GM18951 (cell line): ENCODE data around the gene CNST.
"Not testable (repeated sequence)": the region's sequence is repeated elsewhere in the genome, so short reads cannot be mapped to it uniquely, and the experiment has no call there.

Source experiments
- POLR2A ChIP-seq: IDR thresholded peaks from 4 replicates; pipeline ENCODE4 v1.6.1; 2011; ENCODE audit warnings: mild to moderate bottlenecking; ENCODE audit not compliant: insufficient read length, insufficient read depth; ENCODE audit errors: extremely low read depth
- in situ Hi-C: fragments of 300-500 bp; cut with MboI; formaldehyde crosslinking; loops from one replicate; pipeline ENCODE4 v1.12.0; 2022; ENCODE audit warnings: low sequenced_read_pairs, mixed read lengths, inconsistent platforms; ENCODE audit not compliant: unreplicated experiment

The CNST gene

GRCh38 chr1:246631426-246631825 lies 65.2 kb downstream of the CNST start:
- TF ChIP-seq POLR2A, result no peak
- in situ Hi-C loops, result no loop called here

DNA sequence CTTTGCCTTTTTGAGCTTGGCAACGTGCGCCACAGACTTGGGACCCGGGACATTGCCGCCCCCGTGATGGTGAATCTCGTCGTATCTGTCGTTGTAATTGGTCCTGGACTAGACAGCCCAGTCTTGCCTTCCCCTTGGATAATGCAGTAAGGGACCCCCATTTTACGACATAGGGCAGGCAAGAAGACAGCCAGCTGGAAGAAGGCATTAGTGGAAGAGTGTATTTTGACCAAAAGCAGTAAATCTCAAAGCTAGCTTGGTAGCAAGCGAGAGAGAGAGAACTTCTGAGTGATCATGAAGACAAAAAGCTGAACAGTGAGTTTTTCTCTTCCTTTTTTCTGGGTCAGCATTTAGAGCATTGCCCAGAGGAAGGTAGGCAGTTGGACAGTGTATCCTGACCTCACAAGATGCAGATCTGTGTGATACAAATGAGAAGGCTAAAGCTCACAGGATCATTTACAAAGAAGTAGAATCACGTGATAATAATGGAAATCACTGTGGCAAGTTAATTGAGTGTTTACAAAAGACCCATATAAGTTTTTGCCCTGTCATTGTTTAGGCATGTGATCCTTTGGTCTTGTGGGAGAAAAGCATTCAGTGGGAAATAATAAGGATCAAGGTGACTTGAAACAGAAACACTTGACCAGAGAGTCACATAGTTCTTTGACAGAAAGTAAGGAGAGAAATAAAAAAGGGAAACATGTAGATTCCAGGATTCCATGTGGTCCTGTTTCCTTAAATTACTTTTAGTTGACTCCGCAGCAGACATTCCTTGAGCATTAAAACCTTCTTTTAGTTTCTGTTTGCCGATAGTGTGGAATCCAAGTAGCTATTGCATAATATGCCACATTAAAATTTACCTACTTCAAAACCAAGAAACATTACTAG lies 66.3 kb downstream of the CNST start:
- in situ Hi-C loops, result no loop called here
- TF ChIP-seq POLR2A, result no peak

DNA sequence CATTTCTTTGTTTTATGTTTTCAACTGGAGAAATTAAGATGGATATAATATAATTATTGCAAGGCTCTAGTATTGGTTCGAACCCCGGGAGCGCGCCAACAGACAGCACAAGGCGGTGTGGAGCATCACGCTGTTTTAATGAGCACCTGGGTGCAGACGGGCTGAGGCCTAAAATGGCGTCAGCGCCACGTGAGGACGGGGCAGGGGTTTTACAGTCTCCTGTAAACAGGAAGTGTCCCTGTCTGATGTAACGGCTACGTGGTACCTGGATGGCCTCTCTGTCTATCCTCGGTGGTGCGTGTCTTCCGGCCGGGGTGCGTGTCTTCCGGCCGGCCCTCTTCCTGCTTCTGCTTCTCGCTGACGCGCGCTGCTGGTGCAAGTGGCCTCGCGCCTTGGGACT lies 68.4 kb downstream of the CNST start:
- in situ Hi-C loops, result not testable (repeated sequence)

- in situ Hi-C loops, result no loop called here
- TF ChIP-seq POLR2A, result no peak
These were observed 72.8 kb downstream of the CNST start for GRCh38 chr1:246638941-246639655.

- in situ Hi-C loops, result no loop called here
- TF ChIP-seq POLR2A, result no peak
These were observed 73.5 kb downstream of the CNST start for GRCh38 chr1:246639732-246640131.

DNA sequence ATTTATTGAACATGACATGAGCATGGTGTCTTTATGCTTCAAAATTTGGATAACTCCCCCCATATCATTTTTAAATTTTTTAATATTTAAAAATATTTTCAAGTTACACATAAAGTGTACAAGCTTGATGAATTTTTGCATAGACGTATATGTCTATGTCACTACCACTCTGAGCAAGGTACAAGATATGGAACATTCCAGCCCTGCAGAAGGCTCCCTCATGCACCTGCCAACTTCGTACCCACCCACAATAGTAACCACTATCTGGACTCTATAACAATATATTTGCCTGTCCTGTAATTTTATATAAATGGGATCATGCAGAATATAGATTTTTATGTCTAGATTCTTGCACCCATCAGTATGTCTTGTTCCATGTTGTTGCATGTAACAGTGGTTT lies 74.5 kb downstream of the CNST start:
- in situ Hi-C loops, result no loop called here
- TF ChIP-seq POLR2A, result no peak

DNA sequence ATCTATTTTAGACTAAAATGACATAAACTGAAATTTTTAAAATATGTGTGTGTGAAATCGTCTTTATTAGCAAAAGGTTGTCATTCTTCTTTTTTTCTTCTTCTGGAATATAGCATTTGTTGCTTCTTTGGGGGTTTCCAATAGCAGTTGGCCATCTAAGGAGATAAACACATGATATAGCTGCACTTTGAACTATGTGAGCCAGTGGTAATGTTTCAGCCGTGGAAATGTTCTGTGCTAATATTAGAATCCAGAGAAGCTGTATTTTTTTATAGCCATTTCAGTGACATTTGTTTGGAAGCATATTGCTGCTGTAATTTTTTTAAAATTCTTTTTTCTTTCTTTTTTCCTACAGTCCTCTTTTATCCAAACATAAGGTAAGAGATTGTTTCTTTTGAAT lies 75.1 kb downstream of the CNST start:
- no peak for TF ChIP-seq POLR2A
- in situ Hi-C loops, result no loop called here

GRCh38 chr1:246642719-246643118 lies 76.5 kb downstream of the CNST start:
- no peak for TF ChIP-seq POLR2A
- in situ Hi-C loops, result no loop called here

DNA sequence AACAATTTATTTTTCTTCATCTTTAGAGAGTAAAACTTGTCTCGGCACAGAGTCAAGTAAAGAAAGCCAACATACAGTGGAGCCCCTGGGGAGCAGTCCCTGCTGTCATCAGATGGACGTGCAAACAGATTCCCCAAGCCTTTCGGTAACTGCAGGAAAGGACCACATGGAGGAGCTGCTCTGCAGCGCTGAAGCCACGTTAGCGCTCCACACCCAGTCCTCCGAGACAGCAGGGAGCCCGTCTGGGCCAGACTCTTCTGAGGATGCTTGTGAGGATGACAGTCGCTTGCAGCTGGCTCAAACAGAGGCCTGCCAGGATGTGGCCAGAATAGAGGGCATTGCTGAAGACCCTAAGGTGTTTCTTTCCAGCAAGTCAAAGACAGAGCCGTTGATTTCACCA lies 80.9 kb downstream of the CNST start:
- TF ChIP-seq POLR2A, result no peak
- in situ Hi-C loops, result no loop called here

DNA sequence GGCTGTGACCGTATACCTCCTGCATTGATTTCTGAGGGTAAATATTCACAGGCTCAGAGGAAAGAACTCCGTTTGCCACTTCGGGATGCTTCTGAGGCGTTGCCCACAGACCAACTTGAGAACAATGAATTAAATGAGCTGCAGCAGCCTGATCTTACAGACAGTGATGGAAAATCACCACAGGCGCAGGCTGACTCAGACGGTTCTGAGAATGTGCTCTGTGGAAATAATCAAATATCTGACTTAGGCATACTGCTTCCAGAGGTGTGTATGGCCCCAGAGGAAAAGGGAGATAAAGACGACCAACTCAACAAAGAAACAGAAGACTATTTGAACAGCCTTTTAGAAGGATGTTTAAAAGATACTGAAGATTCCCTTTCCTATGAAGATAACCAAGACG lies 81.3 kb downstream of the CNST start:
- no peak for TF ChIP-seq POLR2A
- in situ Hi-C loops, result no loop called here

DNA sequence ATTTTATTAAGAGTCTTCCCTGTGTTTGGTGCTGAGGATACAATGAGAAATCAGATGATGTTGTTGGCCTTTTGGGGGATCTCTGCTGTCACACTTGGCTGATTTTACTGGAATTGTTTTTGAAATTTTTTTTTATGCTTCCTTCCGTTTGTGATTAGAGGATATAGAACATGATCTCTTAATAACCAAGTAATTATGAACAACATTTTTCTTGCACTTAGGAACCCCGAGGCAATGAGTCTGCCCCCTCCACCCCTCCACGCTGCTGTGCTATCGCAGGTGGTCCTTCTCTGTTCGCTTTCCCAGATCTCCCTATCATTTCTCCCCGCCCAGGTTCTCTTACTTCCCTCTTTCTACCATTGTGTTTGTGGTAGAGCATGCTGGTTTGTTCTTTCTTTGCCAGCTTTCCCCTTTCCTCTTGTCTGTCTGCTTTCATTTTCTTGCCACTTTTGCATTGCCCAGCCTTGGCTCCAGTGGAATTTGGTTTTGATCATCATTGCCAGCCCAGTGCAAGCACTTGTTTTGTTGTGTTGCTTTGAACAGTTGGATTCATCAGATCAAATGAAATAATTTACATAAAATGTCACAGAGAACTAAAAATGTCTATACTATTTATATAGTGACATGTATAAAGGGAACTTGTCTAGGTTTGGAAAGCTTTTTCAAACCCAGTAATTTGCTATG lies 84.9 kb downstream of the CNST start:
- TF ChIP-seq POLR2A, result no peak
- in situ Hi-C loops, result no loop called here

DNA sequence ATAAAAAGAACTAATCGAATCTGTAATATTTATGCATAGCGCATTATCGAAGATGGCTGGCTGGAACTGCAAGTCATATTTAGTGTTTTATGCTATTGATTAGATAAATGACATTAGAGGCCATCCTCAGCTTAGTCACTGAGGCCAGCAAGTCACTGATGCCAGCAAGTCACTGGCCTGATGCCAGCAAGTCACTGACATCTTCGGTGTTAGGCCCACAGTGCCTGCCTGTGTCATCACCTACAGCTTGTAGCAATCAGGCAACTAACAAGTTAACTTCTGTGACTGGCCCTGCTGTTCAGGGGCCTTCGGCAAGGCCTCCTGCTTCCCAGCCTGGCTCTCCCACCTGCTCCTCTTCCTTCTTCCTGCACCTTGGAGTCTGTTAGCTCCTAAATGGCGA lies 92.3 kb downstream of the CNST start:
- TF ChIP-seq POLR2A, result no peak
- in situ Hi-C loops, result no loop called here

- in situ Hi-C loops, result no loop called here
- no peak for TF ChIP-seq POLR2A
These were observed 93.4 kb downstream of the CNST start for GRCh38 chr1:246659594-246660140.
